Measurements from ENCODE around the gene ECE2.

The ECE2 gene

DNA sequence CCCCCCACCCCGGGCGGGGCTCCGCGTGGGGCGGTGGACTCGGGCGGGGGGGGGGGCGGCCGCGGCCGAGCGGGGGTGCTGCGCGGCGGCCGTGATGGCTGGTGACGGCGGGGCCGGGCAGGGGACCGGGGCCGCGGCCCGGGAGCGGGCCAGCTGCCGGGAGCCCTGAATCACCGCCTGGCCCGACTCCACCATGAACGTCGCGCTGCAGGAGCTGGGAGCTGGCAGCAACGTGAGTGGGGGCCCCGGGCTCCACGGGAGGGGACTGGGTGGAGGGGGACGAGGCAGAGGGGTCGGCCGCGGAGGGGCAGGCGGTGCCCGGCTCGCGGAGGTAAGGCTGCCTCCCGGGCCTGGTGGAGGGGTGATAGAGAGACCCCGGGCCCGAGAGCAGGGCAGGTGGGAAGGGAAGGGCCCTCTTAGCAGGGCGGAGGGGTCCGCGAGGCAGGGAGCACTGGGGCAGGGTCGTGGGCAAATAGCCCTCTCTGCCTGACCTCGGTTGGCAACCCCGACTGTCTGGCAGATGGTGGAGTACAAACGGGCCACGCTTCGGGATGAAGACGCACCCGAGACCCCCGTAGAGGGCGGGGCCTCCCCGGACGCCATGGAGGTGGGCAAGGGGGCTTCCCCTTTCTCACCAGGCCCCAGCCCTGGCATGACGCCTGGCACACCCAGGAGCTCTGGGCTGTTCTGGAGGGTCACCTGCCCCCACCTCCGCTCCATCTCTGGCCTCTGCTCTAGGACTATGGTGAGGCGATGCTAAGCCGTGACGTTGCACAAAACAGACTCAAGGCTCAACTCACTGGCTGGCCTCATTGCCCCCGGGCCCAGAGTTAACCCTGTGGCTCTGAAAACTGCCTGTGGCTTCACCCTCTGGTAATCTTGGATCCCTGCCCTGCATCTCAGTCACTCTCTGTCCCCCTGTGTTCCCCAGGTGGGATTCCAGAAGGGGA, at the start of gene ECE2:
TSS of gene ECE2 (plus strand) at position 62 of the 950 bp plus-strand sequence. CDS start at position 194, 132 bp downstream.
- no peak for DNase-seq (ENCODE audit: low read depth)

DNA sequence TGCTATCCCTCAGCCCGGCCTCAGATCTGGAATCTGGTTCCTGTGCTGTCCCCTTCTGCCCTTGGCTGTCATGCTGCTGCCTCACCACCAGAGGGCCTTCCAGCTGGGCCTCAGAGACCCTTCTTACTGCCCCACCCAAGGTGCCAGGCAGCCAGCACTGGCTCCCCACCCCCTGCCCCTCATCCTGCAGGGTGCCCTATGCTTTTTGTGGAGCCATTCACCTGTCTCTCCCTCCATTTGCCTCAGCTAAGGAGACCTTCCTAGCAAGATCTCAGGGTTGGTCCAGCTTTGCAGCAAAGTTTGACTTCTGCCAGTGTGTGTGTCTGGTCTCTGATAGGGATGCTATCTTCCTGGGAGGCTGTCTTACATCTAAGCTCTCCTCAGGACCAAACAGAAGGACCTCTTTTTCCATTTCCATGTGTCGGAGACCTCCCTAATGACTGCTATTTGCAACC, 48.3 kb upstream of the ECE2 start:
- DNase-seq (ENCODE audit: low read depth) = no peak

DNA sequence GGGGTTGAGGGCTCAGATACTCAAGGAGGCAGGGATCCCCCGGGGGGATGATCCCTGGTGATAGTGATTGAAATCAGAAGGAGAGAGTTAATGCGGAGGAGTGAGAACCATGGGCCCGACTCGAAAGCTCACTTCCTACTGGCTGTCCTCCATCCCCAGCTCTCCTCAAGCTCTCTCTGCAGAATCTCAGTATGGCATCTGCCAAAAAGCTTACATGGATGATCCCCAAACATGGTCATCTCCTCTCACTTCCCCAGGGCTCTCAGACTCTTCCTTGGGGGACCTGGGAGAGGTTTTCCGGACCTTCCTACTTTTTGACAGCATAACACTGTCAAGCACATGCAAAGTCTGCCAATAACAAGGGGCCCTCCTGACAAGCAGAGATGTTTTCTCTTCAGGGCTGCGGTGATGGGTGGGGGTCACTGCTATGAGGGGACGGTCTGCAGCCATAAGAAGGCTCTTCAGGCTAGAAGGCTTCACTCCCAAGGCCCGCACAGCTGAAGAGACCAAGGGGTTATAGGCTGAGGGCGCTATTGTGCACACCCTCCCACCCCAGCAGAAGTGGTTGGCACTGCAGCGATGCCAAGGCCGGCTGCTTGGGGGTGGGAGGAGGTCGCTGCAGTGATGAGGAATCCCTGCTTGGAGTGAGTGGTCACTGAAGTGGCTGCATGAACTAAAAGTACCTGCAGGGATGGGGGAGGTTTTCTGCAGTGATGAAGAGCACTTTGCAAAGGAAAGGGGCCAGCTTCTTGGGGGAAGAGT, 47.3 kb upstream of the ECE2 start:
- no peak for DNase-seq (ENCODE audit: low read depth)

DNA sequence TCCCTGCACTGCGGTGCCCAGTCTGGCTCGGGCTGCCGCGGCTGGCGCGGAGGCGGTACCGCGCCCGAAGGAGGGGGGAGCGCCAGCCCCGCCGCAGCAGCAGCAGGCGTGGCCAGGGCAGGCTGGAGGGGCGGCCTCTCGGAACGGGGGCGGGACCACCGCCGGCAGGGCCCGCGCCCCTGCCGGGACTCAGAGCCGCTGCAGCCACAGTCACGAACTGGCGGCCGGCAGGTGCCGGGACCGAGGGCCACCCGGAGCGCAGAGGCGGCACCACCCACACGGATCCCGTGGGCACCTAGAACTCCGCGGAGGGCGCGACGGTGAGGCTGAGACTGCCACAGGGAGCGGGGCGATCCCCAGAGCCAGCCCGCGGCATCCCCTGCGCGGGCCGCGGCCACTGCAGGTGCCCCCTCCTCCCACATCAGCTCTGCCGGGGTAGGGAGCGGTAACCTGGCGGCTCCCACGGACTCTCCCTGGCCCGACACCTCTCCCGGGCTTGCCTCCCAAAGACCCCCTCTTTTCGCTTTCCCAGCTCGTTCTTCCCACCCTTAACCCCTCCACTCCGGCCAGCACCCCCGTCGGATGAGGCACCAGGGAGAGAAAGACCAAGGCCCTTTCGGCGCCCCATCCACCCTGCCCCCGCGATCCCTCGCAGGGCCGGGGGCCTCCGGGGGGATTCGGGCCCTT, 46.3 kb upstream of the ECE2 start, which contains the start of gene VWA5B2:
TSS of gene VWA5B2 (plus strand) at position 192 of the 687 bp plus-strand sequence. CDS start 944 bp downstream, outside the sequence.
- DNase-seq (ENCODE audit: low read depth) = peak; percentile 13

DNA sequence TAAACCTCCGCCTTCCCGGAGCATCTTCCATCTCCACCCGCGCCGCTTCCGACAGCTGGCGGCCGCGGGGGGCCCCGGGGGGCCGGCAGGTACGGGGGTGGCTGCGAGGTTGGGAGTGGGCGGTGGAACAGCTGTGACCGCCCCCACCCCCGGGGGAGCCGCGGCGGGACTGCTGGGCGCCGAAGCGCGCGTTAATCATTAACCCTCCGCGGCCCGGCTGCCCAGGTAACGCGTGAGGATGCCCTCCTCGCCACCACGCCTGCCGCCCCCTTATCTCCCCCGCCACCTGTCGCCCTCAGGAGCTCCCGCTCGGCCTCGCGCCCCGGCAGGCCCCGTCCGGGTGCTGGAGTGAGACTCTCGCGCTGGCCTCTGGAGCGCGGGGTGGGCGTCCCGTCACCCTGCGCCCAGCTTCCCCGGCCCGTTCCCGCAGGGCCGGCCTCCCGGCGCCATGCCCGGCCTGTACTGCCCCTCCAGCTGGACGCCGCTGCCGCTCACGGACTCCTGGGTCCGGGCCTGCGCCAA, 45.7 kb upstream of the ECE2 start:
- no peak for DNase-seq (ENCODE audit: low read depth)

DNA sequence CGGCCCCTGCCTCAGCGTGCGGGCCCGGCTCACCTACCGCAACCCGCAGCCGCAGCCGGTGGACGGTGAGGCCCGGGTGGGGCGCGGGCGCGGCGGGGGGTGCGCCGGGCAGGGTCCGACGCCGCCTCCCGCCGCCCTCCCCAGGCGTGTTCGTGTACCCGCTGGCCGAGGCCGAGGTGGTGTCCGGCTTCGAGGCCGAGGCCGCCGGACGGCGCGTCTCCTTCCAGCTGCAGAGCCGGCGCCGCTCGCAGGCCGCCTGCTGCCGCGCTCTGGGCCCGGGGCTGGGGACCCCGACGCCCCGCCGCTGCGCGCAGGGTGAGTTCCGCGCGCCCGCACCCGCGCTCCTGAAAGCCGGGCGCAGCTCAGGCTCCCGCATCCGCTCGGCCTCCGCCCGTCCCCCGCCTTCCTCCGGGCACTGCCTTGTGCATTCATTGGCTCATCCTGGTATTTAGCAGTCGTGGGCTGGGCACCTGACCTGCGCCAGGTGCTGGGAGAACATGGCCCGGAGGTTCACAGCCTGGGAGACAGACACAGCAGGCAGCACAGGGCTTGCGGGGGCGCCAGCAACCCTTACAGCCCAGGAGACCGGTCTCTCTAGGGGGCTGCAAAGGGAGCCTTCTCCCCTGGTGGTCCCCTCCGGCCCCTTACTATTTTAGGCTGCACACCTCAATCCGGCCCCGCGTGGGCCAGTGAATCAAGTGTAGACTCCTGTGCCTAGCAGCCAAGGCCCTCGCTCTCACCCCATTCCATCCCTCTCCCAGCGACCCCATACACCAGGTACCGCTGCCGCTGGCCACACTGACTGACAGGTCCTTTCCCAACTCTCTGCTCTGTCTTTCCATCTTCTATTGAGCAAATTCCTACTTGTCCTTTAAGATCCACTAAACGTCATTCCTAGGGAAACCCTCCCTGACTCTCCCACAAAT, 45.0 kb upstream of the ECE2 start:
- DNase-seq (ENCODE audit: low read depth) = no peak

DNA sequence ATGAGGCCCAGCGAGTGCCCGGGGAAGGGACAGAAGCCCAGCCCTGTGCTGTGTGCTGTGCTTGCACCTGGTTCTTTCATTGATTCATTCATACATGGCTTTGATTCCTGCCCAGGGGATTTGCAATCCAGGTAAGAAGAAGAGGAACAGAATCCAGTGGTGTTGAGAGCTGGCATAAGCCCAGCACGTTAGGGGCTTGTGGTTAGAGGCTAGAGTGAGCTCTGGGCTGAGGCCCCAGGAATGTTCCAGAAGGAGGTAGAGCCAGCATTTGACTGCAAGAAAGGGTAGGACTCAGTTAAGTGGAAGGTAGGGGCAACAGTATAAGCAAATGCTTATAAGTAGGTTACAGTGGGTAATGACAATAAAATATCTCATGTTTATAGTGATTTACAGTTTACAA, 44.2 kb upstream of the ECE2 start:
- DNase-seq (ENCODE audit: low read depth) = no peak

DNA sequence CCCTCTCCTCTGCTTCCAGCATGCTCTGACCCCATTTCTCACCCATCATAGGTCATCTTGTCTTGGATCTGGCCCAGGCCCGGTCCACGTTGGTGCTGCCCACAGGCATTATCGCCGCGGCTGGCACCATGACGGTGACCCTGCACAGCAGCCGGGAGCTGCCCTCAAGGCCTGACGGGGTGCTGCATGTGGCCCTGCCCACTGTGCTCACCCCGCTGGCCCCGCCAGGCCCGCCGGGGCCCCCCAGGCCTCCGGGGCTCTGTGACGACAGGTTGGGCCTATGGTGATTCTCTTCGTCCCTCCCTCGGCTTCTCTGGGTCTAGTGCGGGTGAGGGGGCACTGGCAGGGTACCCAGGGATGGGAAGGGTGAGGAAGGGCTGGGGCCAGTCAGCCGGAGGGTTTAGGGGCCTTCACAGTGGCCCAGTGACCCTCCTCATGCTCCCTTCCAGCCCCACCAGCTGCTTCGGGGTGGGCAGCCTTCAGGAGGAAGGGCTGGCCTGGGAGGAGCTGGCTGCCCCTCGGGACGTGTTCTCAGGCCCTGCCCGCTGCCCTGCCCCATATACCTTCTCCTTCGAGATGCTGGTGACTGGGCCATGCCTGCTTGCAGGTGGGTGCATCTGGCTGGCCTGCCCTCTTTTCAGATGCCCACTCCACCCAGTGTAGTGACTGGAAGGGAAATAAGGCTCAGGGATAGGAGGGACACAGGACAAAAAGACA, 42.5 kb upstream of the ECE2 start:
- no peak for DNase-seq (ENCODE audit: low read depth)

DNA sequence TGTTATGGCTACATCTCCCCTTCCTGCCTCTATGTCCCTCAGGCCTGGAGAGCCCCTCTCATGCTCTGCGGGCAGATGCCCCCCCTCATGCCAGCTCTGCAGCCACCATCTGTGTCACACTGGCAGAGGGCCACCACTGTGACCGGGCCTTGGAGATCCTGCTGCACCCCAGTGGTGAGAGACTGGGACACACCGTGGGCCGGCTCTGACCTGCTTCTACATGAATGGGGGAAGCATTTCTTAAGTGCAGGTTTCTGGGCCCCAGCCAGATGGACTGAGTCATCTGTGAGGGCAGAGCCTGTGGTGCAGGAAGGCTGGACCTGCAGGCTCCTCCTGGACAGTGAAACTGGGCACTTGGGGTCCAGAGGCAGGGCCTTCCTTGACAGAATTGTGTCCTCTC, 41.6 kb upstream of the ECE2 start:
- peak; percentile 89 for DNase-seq (ENCODE audit: low read depth)

DNA sequence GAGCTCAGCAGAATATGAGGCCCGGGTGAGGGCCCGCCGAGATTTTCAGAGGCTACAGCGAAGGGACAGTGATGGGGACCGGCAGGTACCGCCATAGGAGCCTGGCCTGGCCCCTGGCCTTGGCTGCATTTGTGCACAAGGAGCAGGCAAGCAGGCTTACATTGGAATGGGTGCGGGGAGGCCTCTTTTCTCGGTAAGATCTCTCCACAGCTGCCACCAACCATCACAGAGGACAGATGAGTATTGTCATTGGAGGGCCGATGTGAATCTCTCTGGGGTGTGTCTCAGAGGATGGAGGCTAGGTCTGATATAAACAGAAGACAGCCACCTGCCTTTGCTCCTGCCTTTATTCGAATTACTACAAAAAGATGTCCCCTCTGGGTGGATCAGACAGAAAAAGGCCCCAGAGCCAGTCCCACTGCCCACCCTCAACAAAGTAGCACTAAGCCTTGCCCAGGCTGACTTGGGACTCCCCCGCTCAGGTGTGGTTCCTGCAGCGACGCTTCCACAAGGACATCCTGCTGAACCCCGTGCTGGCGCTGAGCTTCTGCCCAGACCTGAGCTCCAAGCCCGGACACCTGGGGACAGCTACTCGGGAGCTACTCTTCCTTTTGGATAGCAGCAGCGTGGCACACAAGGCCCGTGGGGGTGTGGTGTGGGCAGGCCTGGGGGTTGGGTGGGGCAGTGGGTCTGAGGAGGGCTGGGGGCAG, 41.0 kb upstream of the ECE2 start:
- no peak for DNase-seq (ENCODE audit: low read depth)

DNA sequence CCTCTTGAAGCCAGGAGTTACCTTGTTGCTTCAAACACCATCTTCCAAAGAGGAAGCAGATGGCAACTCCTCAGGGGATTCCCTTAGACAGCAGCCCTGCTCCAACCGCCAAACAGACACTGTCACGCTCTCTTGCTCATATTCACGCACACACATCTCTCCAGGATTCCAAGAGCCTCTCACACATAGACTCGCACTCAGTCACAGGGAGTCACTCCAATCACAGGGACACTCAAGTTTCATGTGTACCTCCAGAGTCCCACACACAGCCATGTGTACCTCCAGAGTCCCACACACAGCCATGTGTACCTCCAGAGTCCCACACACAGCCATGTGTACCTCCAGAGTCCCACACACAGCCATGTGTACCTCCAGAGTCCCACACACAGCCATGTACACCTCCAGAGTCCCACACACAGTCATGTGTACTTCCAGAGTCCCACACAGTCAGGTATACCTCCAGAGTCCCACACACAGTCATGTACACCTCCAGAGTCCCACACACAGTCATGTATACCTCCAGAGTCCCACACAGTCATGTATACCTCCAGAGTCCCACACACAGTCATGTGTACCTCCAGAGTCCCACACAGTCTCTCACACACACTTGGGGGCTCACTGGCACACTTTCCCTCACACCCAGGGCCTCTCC, 40.3 kb upstream of the ECE2 start:
- DNase-seq (ENCODE audit: low read depth) = no peak

DNA sequence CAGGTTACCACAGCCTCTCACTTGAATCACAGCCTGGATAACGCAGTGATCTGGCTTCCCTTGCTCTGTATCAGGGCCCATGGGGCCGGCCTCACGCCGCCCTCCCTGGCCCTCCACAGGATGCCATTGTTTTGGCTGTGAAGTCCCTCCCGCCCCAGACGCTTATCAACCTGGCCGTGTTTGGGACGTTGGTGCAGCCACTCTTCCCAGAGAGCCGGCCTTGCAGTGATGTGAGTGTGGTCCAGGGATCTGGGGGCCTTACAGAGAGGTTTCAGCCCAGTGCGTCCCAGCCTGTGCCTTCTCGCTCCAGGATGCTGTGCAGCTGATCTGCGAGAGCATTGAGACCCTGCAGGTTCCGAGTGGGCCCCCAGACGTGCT, 39.8 kb upstream of the ECE2 start:
- no peak for DNase-seq (ENCODE audit: low read depth)

DNA sequence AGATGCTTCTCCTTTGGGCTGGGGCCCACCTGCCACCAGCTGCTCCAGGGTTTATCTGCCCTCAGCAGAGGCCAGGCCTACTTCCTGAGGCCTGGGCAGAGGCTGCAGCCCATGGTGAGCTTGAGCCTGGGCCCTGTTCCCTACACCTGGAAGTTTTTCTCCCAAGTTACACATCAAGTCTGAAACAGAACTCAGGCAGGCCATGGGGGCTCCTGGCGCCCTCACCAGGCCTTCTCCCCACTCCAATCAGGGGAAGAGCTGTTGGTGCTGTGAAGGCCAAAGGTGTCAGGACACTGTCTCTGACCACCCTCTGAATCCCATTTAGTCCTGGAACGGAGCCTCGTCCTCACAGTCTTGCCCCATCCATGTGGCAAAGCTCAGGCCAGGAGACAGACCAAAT, 39.2 kb upstream of the ECE2 start:
- DNase-seq (ENCODE audit: low read depth) = no peak

DNA sequence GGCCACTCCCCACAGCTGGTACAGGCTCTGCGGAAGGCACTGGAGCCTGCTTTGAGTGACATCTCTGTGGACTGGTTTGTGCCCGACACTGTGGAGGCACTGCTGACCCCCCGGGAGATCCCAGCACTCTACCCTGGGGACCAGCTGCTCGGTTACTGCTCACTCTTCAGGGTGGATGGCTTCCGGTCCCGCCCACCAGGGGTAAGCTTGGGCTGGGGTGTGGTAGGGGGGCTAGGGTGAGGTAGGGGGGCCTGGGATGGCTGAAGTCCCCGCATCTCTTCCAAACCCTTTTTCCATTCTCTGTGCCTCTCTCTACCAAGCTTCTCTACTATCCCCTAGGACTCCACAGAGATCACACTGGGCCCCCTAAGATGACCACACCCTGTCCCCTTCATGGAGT, 38.6 kb upstream of the ECE2 start:
- DNase-seq (ENCODE audit: low read depth) = no peak

DNA sequence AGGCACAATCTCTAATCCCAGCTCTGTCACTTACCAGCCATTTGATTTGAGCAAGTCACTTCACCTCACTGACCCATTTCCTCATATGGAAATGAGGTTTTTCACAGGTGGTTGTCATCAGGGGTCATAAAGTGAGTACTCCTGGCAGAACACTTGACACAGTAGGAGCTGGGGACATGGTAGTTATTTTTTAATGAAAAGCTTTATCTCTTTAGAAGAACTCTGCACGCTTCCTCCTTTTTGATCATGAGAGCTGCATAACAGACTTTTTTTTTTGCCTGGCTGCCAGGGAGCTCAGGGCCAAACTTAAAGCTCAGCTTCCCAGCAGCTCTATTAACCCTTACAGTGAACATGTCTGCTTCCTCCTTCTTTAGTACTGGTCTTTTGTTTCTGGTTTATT, 38.0 kb upstream of the ECE2 start:
- no peak for DNase-seq (ENCODE audit: low read depth)

DNA sequence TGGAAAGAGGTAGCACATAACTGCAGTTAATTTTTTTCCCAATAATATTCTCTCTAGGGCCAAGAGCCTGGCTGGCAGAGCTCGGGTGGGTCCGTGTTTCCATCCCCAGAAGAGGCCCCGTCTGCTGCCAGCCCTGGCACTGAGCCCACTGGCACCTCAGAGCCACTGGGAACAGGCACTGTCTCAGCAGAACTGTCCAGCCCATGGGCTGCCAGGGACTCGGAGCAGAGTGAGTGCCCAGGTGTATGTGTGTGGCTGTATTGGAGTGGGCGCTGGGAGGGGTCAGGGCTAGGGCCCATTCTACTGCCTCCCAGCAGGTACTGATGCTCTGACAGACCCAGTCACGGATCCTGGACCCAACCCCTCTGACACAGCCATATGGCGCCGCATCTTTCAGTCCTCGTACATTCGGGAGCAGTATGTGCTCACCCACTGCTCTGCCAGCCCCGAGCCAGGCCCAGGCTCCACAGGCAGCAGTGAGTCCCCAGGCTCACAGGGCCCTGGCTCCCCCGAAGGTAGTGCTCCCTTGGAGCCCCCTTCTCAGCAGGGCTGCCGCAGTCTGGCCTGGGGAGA, 37.5 kb upstream of the ECE2 start:
- no peak for DNase-seq (ENCODE audit: low read depth)

DNA sequence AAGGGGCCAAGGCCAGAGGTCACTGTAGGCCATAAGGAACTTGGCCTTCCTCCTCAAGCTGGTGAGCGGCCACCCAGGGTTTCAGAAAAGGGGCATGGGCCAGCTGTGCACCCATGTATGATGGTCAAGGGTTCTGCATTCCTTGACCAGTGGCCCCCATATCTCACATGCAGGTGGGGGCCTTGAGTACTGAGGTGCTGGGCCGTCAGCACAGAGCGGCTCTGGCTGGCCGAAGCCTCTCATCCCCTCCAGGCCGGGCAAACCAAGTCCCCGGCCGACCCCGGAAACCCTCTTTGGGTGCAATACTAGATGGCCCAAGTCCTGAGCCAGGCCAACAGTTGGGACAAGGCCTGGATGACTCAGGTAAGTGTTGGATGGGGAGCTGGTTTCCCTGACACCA, 36.6 kb upstream of the ECE2 start:
- no peak for DNase-seq (ENCODE audit: low read depth)

DNA sequence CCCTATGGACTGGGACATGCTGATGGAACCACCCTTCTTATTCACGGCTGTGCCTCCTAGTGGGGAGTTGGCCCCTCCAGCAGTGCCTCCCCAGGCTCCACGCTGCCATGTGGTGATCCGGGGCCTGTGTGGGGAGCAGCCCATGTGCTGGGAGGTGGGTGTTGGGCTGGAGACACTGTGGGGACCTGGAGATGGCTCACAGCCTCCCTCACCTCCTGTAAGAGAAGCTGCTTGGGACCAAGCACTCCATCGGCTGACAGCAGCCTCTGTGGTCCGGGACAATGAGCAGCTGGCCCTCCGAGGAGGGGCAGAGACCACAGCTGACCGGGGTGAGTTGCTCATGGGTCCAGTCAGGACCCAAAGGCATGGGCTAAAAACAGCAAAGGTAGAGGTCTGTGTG, 36.1 kb upstream of the ECE2 start:
- no peak for DNase-seq (ENCODE audit: low read depth)

Data from iris pigment epithelial cell (primary cell).